K562 (cell line): Measurements from ENCODE around the gene AIFM3. TPM values are rescaled to one million over a fixed set of nuclear protein-coding genes. Genes with fewer than 3 reads are reported as not detected.

ENCODE experiments used
- ARHGAP35 ChIP-seq: fragments of 450-650 bp; IDR thresholded peaks from 2 replicates; pipeline ENCODE4 v1.6.1; 2018; ENCODE audit not compliant: partially characterized antibody
- BCOR ChIP-seq: fragments of 450-650 bp; IDR thresholded peaks from 2 replicates; pipeline ENCODE4 v1.6.1; 2016
- CBX3 ChIP-seq, 2 experiments: IDR thresholded peaks; 1 replicate in 1 of 2; 2 replicates in 1 of 2; pipeline ENCODE4 v1.6.1; 2012; ENCODE audit warnings: inconsistent platforms in 2 of 2, low read length in 2 of 2, borderline replicate concordance in 1 of 2, control low read depth in 1 of 2
- CTBP1 ChIP-seq: fragments of 450-650 bp; IDR thresholded peaks from 2 replicates; pipeline ENCODE4 v1.6.1; 2016; ENCODE audit warnings: borderline replicate concordance
- ESRRB ChIP-seq: fragments of 250-450 bp; sonication (Bioruptor Pico); IDR thresholded peaks from 2 replicates; pipeline ENCODE4 v1.5.0; 2020; ENCODE audit warnings: mild to moderate bottlenecking, moderate library complexity, borderline replicate concordance
- HNRNPLL ChIP-seq: fragments of 200-400 bp; formaldehyde crosslinking; IDR thresholded peaks from 2 replicates; pipeline ENCODE4 v1.6.1; 2017; ENCODE audit warnings: low read length, low read depth, mild to moderate bottlenecking; ENCODE audit not compliant: poor library complexity, severe bottlenecking
- JUND ChIP-seq, 2 experiments: IDR thresholded peaks; 2 replicates in 1 of 2; 3 replicates in 1 of 2; pipeline ENCODE4 v1.6.1; 2011; ENCODE audit warnings: borderline replicate concordance in 2 of 2, low read depth in 2 of 2, low read length in 2 of 2, improper control_type of control experiment in 1 of 2, missing biosample characterization in 1 of 2, missing genetic modification characterization in 1 of 2, missing genetic modification reagents in 1 of 2
- KLF1 ChIP-seq: fragments of 450-650 bp; IDR thresholded peaks from 2 replicates; pipeline ENCODE4 v1.6.1; 2016; ENCODE audit warnings: missing genetic modification characterization, missing compliant biosample characterization
- PHB ChIP-seq: fragments of 250-450 bp; sonication (Bioruptor Pico); IDR thresholded peaks from 2 replicates; pipeline ENCODE4 v1.5.0; 2021
- PYGO2 ChIP-seq: fragments of 450-650 bp; IDR thresholded peaks from 2 replicates; pipeline ENCODE4 v1.6.1; 2016; ENCODE audit warnings: mild to moderate bottlenecking, missing genetic modification characterization, moderate library complexity, missing compliant biosample characterization
- RBM34 ChIP-seq: fragments of 200-400 bp; formaldehyde crosslinking; IDR thresholded peaks from 2 replicates; pipeline ENCODE4 v1.6.1; 2018; ENCODE audit warnings: low read length, borderline replicate concordance; ENCODE audit not compliant: insufficient read depth
- SMARCA5 ChIP-seq: fragments of 450-650 bp; IDR thresholded peaks from 2 replicates; pipeline ENCODE4 v1.6.1; 2016
- ZFX ChIP-seq: sonication (generic); formaldehyde crosslinking; IDR thresholded peaks from 2 replicates; pipeline ENCODE4 v1.8.0; 2022; ENCODE audit warnings: mild to moderate bottlenecking, missing genetic modification reagents, moderate library complexity
- polyA plus RNA-seq, 8 experiments: library from polyadenylated mRNA; depleted of rRNA in 4 of 8; stranded (reverse) in 5 of 8; unstranded in 3 of 8; fragments of >200 nt; fragmentation: Nextera tagmentation in 2 of 8; fragmentation: Illumina TruSeq in 1 of 8; extraction: Ambion mirVana in 2 of 8; extraction: Trizol in 1 of 8; gene quantifications; 2 replicates each; pipeline versions ENCODE4 v1.2.1 to v1.2.3, GENCODE V29; 2011 to 2014; ENCODE audit warnings: inconsistent platforms in 1 of 8, missing spikeins in 1 of 8
- total RNA-seq, 7 experiments: library from RNA; depleted of rRNA in 6 of 7; stranded (reverse); fragments of >200 nt in 6 of 7; fragmentation: Illumina TruSeq in 2 of 7; extraction: Trizol in 2 of 7; gene quantifications; 2 replicates each; pipeline versions ENCODE4 v1.2.1 to v1.2.3, GENCODE V29; 2011 to 2021; ENCODE audit warnings: low replicate concordance in 1 of 7
- TF ChIP-seq, protein P1 (sequence below): fragments of 250-450 bp; sonication (Bioruptor Pico); IDR thresholded peaks from 2 replicates; pipeline ENCODE4 v1.9.0; 2021; ENCODE audit warnings: mild to moderate bottlenecking, inconsistent platforms
- TF ChIP-seq, protein P2 (sequence below): fragments of 250-450 bp; sonication (Bioruptor Pico); IDR thresholded peaks from 2 replicates; pipeline ENCODE4 v1.4.0; 2020; ENCODE audit warnings: mild to moderate bottlenecking
- TF ChIP-seq, protein P3 (sequence below), 2 experiments: IDR thresholded peaks; 2 replicates each; pipeline ENCODE4 v1.6.1; 2012; ENCODE audit warnings: improper control_type of control experiment in 2 of 2, low read depth in 2 of 2, low read length in 2 of 2, borderline replicate concordance in 1 of 2
- TF ChIP-seq, protein P4 (sequence below): fragments of 250-450 bp; sonication (Bioruptor Pico); IDR thresholded peaks from 2 replicates; pipeline ENCODE4 v1.4.0; 2020; ENCODE audit warnings: mild to moderate bottlenecking, moderate library complexity
- TF ChIP-seq, protein P5 (sequence below): fragments of 200-400 bp; formaldehyde crosslinking; IDR thresholded peaks from 2 replicates; pipeline ENCODE4 v1.6.1; 2017; ENCODE audit warnings: mild to moderate bottlenecking, low read depth, low read length, moderate library complexity

Gene AIFM3
- total and polyA plus RNA-seq, 9 of the 15 experiments (the other 6 are each of a cell fraction or from before 2014, with no cell fraction given), result 0.03 to 0.20 (median 0.07) TPM; not detected in 1

DNA sequence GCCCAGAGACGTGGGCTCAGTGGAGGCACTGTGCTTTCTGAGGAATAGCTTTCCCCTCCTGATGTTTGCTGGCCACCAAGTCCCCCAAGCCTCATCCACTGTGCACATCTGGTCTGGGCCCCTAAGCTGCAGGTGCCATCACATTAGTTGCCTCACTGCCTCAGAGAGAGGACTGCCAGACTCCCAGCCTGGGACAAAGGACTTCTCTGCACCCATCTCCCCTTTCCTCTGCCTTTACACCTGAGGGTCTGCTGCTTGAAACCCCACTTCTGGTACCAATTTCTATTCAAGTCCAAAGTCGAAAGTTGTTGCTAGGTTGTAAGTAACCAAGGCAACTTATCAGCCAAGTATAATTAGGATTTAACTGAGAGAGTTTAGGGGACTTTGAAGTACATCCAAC is 11.4 kb downstream of the AIFM3 start (continued):
- TF ChIP-seq, protein P1, sequence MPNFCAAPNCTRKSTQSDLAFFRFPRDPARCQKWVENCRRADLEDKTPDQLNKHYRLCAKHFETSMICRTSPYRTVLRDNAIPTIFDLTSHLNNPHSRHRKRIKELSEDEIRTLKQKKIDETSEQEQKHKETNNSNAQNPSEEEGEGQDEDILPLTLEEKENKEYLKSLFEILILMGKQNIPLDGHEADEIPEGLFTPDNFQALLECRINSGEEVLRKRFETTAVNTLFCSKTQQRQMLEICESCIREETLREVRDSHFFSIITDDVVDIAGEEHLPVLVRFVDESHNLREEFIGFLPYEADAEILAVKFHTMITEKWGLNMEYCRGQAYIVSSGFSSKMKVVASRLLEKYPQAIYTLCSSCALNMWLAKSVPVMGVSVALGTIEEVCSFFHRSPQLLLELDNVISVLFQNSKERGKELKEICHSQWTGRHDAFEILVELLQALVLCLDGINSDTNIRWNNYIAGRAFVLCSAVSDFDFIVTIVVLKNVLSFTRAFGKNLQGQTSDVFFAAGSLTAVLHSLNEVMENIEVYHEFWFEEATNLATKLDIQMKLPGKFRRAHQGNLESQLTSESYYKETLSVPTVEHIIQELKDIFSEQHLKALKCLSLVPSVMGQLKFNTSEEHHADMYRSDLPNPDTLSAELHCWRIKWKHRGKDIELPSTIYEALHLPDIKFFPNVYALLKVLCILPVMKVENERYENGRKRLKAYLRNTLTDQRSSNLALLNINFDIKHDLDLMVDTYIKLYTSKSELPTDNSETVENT (CRISPR knock-in tag), result peak; percentile 81; the same call in 1 of the 2 replicates
- TF ChIP-seq, protein P2, sequence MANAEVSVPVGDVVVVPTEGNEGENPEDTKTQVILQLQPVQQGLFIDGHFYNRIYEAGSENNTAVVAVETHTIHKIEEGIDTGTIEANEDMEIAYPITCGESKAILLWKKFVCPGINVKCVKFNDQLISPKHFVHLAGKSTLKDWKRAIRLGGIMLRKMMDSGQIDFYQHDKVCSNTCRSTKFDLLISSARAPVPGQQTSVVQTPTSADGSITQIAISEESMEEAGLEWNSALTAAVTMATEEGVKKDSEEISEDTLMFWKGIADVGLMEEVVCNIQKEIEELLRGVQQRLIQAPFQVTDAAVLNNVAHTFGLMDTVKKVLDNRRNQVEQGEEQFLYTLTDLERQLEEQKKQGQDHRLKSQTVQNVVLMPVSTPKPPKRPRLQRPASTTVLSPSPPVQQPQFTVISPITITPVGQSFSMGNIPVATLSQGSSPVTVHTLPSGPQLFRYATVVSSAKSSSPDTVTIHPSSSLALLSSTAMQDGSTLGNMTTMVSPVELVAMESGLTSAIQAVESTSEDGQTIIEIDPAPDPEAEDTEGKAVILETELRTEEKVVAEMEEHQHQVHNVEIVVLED (CRISPR knock-in tag), result peak; percentile 16; the same call in 1 of the 2 replicates
- no peak for TF ChIP-seq BCOR
- no peak for TF ChIP-seq ARHGAP35
- TF ChIP-seq CTBP1, result no peak
- TF ChIP-seq KLF1 (tag), result no peak
- TF ChIP-seq, protein P3, sequence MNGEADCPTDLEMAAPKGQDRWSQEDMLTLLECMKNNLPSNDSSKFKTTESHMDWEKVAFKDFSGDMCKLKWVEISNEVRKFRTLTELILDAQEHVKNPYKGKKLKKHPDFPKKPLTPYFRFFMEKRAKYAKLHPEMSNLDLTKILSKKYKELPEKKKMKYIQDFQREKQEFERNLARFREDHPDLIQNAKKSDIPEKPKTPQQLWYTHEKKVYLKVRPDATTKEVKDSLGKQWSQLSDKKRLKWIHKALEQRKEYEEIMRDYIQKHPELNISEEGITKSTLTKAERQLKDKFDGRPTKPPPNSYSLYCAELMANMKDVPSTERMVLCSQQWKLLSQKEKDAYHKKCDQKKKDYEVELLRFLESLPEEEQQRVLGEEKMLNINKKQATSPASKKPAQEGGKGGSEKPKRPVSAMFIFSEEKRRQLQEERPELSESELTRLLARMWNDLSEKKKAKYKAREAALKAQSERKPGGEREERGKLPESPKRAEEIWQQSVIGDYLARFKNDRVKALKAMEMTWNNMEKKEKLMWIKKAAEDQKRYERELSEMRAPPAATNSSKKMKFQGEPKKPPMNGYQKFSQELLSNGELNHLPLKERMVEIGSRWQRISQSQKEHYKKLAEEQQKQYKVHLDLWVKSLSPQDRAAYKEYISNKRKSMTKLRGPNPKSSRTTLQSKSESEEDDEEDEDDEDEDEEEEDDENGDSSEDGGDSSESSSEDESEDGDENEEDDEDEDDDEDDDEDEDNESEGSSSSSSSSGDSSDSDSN (IDR thresholded peaks at IDR 0.05; ENCODE audit: borderline replicate concordance in 1 of 2, low read depth in 2 of 2, low read length in 2 of 2), result no peak
- no peak for TF ChIP-seq JUND (IDR thresholded peaks at IDR 0.05; ENCODE audit: borderline replicate concordance, low read depth, low read length)
- TF ChIP-seq JUND (tag; IDR thresholded peaks at IDR 0.05; ENCODE audit: borderline replicate concordance, low read depth, low read length), result no peak
- TF ChIP-seq, protein P4, sequence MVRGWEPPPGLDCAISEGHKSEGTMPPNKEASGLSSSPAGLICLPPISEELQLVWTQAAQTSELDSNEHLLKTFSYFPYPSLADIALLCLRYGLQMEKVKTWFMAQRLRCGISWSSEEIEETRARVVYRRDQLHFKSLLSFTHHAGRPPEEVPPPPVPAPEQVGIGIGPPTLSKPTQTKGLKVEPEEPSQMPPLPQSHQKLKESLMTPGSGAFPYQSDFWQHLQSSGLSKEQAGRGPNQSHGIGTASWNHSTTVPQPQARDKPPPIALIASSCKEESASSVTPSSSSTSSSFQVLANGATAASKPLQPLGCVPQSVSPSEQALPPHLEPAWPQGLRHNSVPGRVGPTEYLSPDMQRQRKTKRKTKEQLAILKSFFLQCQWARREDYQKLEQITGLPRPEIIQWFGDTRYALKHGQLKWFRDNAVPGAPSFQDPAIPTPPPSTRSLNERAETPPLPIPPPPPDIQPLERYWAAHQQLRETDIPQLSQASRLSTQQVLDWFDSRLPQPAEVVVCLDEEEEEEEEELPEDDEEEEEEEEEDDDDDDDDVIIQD (CRISPR knock-in tag), result peak; percentile 47; the same call in 1 of the 2 replicates
- TF ChIP-seq CBX3 (IDR thresholded peaks at IDR 0.05; ENCODE audit: borderline replicate concordance in 1 of 2, low read length in 2 of 2), result peak in 1 of 2 experiments; percentile 90; a peak in 1 of 3 replicates
- TF ChIP-seq ESRRB (CRISPR knock-in tag), result no peak
- no peak for TF ChIP-seq RBM34
- no peak for TF ChIP-seq PHB (CRISPR knock-in tag)
- no peak for TF ChIP-seq SMARCA5
- no peak for TF ChIP-seq ZFX (CRISPR knock-in tag)
- TF ChIP-seq HNRNPLL, result peak; percentile 14
- TF ChIP-seq, protein P5, sequence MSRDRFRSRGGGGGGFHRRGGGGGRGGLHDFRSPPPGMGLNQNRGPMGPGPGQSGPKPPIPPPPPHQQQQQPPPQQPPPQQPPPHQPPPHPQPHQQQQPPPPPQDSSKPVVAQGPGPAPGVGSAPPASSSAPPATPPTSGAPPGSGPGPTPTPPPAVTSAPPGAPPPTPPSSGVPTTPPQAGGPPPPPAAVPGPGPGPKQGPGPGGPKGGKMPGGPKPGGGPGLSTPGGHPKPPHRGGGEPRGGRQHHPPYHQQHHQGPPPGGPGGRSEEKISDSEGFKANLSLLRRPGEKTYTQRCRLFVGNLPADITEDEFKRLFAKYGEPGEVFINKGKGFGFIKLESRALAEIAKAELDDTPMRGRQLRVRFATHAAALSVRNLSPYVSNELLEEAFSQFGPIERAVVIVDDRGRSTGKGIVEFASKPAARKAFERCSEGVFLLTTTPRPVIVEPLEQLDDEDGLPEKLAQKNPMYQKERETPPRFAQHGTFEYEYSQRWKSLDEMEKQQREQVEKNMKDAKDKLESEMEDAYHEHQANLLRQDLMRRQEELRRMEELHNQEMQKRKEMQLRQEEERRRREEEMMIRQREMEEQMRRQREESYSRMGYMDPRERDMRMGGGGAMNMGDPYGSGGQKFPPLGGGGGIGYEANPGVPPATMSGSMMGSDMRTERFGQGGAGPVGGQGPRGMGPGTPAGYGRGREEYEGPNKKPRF, result no peak
- TF ChIP-seq PYGO2 (tag), result no peak
